ENCODE measurements around the gene TBX2.
"Not testable (repeated sequence)": the region's sequence is repeated elsewhere in the genome, so short reads cannot be mapped to it uniquely, and the experiment has no call there.

TBX2 gene

DNA sequence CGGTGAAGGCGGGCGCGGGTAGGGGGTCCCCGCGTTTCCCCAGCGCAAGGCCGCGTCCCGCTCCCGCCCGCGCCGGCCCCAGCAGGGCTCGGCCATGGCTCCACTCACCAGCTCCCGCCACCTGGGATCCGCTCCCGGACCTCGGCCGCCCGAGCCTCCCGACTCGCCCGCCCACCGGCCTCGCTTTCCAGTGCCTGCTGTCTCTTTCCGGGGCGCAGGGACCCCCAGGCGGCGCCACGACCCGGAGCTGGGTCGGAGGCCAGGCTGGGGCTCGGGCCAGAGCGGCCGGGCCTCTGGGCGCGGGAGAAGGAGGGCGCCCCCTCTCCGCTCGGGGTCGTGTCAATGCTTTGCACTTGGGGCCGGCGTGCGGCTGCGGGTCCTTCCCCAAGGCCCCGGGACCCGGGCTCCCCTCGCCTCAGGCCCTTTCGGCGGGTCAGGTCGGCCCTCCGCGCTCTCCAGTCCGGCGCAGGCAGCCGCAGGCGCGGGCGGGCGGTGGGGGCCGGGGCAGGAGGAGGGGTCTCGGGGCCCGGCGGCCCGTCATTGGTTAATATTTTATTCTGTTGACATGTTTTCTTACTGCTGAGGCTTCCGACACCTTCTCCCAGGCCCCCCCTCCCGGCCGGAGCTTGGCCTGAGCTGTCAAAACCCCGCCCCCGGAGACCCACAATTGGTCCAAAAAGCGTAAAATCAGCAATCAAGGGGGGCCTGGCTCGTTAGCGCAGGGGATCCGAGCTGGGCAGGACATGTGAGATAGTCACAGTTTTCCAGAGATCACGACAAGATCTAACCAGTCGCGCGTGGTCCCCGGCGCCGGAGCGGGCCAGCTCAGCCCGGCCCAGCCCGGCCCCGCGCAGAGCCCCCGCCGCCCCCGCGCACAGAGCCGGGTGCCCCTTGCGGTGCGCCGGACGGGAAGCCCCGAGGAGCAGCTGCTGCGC, at the start of gene TBX2:
TSS of gene TBX2 (plus strand) at position 713 of the 935 bp plus-strand sequence. CDS start 334 bp downstream, outside the sequence.
- no peak for DNase-seq

DNA sequence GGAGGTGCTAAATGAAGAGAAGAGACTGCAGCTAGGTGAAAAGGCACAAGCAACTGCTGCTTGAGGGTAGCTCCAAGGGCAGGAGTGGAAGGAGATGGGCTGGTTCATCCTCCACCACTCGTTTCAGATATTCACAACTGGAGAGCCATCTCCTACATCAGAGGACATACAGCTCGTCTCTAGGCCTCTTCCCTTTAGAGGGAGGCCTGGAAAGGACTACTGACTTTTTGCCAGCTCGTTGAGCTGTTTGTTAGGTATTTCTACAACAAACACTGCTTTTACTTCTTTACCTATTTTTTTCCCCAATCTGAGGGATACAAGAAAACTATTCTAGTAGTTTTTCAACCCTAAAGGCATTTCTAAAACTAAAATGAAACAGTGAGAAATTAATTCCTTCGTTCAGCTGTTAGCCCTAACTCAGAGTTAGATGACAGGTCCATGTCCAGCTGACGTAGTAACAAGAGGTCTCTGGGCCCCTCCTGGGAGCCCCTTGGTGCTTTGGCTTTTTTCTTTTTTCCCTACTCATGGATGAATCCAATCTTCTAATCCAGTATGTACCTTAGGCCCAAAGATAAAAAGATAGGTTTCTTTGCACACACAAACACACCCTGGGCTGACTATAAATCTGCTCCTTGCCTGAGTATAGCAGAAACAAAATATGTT, 47.8 kb upstream of the TBX2 start:
- no peak for DNase-seq

DNA sequence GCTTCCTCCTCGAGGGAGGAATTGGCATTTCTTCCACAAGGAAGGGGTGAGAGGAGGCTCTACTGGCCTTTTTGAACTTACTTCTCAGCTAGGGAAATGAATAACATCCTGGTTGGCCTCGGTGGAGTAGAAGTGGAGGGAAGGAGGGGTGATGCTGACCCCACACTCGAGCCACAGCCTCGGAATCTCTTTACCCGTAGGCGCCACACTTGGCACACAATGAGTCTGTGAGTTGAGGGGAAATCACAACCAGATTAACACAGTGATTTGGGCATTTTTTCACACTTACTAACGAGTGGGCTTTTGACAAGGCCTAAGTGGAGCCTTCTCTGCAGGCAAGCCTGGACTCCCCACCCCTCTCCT, 47.3 kb upstream of the TBX2 start:
- DNase-seq = no peak

DNA sequence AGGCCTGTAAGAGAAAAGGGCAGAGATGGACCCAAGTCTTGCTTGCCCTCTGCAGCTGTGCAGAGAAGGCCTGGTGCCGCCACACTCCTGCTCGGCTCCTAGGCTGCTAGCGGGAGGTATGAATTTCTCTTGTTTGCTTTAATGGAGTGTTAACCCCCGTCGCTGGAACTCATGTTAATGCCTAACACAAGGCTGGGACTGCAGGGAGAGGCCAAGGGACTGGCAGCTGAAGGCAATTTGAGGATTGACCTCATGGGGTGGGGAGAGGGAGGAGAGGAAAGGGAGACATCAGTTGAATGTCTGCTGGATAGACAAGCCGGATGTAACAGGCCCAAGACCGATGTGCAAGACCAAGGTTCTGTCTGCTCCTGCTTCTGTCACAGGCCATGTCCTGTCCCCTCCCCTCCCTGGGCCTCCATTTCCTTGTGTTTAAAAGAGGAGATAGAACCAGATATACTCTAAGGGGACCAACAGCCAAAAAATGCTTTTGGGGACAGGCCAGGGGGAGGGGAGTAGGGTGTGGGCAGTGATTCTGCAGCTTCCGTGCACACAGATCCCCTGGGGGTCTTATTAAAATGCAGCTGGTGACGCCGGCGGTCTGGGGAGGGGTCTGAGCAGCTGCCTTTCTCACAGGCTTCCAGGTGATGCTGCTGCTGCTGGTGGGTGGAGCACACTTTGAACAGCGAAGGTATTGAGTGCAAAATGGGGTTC, 46.7 kb upstream of the TBX2 start:
- DNase-seq = no peak

DNA sequence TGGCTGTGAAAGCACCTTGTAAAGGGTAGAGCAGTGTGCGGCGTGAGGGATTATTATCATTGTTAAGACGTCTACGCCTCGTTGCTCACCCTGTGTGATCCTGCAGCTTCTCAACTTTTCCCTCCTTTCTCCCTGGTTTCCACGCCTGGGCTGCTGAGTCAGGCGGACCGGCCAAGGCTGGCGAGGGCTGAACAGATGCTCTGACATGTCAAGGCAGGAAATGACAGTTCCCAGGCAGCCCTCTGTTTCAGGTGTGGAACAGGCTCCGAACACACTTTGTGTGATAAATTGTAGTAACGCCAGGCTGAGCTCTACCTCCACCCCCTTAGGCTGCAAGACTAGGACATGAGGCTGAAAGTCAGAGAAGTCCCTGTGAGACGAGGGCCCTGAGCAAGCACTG, 46.0 kb upstream of the TBX2 start:
- no peak for DNase-seq

DNA sequence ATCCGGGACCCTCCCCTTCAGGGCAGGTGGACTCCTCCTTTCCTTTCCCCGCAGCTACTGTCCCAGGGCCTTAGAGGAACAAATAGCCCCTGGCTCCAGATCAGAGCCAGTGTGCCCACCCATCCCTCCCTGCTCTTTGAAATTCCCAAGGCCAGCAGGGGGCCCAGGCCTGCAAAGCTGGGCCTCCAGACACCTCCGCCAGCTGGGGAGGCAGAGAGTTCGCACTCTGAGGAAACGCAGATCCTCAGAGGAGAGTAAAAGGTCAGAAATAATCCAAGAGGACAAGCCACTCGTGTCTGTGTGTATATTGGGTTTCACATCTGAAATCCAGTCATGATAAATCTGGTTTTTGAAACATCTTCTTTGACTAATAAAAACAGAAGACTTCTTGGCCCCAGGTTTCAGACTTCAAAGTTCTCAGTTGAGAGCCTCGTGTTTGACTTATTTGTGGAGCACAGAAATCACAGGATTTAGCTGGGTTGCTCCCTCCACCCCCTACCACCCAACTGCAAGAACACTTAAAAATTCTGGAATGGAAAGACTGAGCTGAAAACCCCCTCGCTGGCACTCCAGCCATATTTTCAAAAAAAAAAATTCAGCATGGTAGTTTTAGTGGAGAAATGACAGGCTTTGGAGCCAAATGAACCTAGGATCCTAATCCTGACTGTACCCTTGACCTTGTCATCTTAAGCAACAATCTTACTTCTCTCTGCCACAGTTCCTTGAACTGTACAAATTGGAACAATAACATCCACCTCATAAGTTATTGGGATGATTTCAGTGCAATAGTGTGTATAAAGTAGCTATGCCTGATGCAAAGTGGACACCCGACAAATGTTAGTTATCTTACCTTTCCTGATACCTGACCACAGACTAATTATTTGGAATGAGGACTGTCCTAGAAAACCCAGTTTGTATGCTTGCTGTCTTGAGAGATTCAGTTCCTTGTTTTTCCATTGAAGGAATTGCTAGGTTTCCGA, 44.5 kb upstream of the TBX2 start:
- DNase-seq = no peak

DNA sequence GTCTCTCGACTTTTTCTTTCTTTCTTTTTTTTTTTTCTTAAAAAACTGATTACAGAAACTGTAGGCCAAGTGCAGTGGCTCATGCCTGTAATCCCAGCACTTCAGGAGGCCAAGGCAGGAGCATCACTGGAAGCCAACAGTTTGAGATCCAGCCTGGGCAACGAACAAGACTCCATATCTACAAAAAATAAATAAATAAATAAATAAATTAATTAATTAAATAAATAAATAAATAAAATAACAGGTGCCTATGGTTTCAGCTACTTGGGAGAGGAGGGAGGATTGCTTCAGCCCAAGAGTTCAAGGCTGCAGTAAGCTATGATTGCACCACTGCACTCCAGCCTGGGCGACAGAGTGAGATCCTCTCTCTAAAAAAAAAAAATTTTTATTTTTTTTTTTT, 42.6 kb upstream of the TBX2 start:
- not testable (repeated sequence) for DNase-seq

DNA sequence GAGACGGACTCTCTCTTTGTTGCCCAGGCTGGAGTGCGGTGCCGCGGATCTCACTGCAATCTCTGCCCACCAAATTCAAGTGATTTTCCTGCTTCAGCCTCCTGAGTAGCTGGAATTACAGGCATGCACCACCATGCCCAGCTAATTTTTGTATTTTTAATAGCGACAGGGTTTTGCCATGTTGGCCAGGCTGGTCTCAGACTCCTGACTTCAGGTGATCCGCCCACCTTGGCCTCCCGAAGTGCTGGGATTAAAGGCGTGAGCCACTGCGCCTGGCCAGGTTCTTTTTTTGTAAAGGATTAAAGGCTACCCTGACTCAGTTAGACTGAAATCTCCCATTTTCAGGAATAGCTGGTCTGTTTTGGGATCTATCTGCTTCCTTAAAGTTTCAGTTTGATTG, 40.1 kb upstream of the TBX2 start:
- not testable (repeated sequence) for DNase-seq

DNA sequence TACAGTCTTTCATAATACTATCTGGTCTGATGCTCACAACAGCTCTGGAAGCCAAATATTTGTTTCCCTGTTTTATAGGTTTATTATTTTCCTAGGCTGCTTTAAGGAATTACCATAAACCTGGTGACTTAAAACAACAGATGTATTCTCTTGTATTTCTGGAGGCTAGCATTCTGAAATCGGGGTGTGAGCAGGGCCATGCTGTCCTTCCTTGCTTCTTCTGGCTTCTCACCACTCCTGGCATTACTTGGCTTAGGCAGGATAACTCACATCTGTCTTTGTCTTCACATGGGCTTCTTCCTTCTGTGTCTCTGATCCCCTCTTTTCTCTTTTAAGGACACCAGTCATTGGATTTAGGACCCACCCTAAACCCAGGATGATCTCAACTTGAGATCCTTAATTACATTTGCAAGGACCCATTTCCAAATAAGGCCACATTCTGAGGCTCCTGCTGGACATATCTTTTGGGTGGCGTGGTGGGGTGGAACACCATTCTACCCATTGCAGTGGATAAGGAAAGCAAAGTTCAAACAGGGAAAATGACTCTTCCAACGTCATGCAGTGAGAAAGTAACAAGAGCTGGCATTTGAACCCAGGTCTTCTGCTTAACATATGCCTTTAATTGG, 39.2 kb upstream of the TBX2 start:
- DNase-seq = no peak

DNA sequence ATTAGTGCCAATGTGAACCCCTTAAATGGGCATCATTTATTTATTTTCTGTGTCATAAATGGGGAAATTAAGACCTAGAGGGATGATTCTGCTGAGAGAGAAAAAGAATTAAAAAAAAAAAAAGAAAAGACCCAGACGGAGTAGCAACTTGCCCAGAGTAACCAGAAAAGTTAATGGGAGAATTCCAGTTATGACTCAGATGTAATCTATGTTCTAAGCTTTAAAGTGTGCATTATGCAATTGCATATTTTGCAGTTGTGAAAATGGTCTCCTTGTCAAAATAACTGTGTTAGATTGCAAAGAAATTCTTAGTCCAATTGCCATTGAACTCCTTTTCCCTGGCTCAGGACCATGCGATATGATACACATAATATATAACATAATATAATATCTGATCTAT, 38.6 kb upstream of the TBX2 start:
- DNase-seq = no peak

DNA sequence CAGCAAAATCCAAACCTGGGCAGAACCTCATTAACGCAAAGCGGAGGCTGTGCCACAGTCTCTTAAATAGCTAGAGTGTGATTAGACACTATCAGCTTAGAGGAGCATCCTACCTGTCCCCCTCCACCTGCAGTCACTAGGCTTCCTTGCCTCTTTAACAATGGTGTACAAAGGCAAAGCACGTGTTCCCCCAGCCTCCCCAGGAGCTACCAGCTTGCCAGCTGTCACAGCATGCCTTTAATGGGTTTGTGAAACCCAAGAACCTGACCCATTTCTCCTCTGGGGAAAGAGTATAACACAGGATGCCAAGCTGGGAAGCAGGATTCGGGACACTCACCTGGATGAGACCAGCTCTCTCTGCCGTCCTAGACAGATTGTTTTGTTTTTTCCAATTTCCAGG, 37.2 kb upstream of the TBX2 start:
- DNase-seq = no peak

DNA sequence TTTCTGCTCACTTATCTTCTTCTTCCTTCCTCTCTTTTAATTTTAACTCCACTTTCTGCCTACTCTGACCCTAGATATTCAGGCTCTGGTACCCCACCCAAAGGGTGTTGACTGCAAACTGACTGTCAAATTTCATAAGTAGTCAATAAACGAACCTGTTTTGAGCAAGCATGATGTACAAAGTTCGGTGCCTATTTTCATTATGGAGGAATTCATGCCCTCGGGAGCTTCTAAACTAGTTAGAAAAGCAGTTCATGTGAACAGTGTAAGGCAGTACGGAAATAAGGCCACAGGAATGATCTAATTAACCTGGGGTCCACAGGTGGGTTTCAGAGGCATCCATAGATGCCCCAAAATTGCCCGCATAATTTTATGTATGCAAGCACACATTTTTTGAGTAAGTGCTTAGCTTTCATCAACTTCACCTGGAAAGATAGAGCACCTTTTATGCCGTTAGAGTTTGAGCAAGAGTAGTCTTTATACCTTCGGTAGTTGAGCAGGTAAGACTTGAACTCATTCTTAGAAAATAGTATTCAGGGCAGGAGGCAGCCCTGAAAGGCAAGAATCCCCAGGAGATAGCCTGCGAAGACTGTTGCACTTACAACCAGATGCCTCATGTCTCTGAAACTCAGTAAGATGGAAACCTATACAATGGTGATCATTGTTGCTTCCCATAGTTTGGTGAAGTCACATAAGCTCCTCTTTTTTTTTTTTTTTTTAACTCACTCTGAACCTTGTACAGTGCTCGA, 36.6 kb upstream of the TBX2 start:
- no peak for DNase-seq

DNA sequence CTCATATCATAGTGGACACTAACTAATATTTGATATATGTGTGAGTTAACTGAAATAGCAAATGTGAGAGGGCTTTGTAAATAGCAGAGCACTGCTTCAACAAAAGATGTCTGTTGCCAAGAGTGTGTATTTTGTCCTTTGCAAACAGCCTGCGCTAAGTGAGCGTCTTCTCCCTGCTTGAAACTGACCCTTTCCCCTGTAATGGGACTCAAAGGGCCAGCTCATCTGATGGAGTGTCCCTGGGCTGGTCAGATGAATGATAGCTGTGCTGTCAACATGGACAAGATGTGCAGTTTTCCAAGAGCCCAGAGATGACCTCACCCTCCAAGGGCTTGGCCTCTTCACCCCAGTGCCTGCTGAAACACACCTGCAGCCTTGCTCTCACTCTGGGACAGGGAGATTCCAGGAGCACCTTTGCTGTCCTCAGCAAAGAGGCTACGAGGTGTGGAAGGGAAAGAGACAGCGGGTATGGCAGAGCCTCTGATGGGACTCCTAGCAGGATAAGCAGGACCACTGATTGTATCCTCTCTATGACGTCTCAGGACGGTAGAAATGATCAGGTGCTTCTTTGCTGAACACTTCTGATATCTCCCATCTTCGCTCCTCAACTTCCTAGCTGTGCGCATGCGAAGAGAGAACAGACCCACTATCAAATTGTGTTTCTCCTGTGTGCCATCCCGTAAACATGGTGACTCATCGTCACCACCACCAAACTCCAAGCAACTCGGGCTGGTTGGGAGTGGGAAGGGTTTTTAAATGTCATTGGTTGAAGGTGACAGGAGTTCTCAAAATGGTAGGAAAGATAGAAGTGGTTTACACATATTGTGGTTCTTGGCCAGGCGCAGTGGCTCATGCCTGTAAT, 35.8 kb upstream of the TBX2 start:
- DNase-seq = no peak

DNA sequence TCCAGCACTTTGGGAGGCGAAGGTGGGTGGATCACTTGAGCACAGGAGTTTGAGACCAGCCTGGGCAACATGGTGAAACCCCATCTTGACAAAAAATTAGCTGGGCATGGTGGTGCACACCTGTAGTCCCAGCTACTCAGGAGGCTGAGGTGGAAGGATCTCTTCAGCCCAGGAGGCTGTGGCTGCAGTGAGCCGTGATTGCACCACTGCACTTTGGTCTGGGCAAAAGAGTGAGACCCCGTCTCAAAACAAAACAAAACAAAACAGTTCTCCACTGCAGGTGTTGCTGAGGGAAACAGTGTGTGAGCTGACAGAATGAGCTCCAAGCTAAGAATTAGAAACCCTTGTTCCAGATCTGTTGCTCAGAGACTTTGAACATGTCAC, 35.2 kb upstream of the TBX2 start:
- no peak for DNase-seq

DNA sequence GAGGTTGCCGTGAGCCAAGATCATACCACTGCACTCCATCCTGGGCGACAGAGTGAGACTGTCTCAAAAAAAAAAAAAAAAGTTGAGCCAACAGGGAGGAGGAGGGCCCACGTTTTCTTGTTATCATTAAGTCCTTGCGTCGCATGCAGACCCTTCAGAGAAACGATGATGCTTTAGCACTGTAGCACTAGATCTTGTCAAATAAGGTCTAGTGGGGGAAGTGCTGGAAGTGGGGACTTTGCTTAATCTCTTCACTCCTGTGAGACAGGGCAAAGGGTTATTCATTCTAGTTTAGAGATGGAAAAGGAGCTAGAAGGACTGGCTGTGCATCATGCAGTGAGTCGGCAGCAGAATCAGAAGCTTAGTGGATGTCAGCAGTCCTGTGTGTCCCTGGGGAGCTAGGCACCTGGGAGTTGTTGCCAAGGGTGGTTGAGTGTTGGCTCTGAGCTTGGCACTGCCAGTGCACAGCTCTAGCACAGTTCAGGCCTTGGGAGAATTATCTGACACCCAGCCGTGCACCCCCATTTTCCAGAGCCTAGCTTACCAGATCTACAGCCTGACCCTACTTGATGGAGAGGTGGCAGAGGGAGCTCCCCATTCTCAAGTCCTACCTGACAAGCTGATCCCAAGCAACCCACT, 33.4 kb upstream of the TBX2 start:
- DNase-seq = no peak

DNA sequence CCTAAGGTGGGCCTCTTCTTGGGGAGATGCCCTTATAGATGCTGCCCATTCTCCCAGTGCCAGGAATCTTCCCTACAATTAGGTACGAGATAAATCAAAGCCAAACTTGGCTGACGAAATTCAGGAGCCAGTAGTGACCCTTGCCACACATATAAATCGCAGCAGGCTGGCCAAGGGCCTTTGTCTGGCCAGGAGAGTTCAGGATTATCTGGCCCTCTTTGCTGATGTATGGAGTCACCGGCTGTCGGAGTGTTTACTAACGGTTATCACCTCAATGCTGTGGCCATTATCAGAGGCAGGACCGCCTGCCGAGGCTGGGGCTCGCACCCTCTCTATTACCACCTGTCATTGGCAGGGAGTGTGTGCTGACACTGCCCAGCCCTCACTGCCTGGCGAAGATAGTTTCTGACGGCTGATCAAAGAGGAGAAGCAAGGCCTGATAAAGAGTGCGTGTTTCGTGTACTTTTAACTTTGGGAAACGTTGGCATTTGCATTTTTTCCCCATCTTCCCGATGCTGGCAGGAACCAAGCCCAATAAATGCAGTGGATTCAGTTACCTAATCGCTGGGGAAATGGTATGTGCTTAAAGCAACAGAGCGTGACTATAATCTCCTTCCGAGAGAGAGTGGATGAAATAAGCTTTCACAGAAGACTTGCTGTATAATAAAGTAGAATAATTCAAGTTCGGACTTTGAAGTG, 32.8 kb upstream of the TBX2 start:
- DNase-seq = no peak

DNA sequence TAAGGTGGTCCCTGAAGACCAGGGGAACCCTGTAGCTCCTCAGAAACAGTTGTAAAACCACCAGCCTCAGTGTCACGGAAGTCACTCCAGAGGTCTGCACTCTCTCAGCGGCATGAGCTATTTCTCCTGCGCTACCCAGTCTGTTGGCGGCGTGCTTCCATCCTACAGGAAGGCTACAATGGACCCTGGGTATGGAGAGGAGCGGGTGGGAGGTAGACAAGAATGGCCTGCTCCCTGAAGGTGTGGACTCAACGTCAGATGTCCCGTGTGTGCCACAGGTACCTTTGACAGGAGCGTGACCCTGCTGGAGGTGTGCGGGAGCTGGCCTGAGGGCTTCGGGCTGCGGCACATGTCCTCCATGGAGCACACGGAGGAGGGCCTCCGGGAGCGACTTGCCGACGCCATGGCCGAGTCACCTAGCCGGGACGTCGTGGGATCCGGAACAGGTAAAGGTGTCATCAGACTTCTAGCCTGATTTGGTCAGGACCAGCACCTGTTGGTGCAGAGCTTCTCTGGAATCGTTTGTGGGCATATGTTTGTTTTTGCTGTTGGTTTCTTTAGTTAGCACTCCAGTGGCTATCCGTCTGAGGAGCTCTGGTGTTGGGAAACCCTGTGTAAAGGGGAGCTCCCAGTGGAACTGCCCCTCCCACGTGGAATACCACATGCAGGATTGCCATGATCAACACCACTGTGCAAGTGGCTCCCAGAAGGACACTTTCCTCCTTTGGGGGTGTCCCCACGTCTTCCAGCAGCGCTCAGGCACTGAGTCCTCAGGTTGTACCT, 31.4 kb upstream of the TBX2 start:
- no peak for DNase-seq

DNA sequence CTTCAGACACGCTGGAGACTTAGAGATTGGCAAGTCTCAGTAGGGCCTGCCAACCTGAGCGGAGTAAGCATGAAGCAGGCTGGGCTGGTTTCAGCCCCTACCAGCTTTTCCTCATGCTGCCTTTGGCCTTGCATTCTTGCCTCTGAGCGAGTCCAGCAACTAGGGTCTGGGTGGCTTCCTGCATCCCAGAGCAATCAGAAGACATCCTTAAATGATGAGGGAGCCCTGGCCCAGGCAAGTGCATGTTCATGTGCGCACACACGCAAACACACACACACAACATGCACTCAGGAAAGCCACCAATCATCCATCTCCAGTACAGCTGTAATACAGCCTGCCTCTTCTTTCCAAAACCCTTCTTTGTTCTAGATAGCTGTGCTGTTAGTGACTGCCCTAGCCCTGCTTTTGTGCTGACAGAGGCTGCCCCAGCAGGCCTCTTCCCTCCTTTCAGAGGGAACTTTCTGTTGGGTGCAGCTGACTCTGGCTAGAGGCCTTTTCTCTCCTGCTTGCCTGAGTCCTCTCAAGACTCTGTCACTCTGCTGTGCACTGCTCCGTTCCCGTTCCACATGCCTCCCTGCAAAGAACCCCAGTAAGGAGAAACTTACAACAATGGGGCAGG, 30.7 kb upstream of the TBX2 start:
- DNase-seq = no peak

Measured in activated CD4-positive, alpha-beta T cell treated with anti-CD3 and anti-CD28 coated beads, Interleukin-2, amount 50 U/mL, for 1 hour (primary cell).